ENCODE data around the gene NACC1.
A peak's percentile ranks its signal among the peaks of the same experiment; 100 is the strongest.

The NACC1 gene

GRCh38 chr19:13100031-13100588, 18.0 kb upstream of the NACC1 start:
- DNase-seq (ENCODE audit: low read depth) = peak; percentile 30
- H3K4me3 ChIP-seq (ENCODE audit: control insufficient read depth, low read depth, low read length) = no peak overlapping the region
- no peak for TF ChIP-seq CTCF (conservative IDR thresholded peaks at IDR 0.05; ENCODE audit: control insufficient read depth, insufficient read depth, low read depth, low read length)

- H3K4me3 ChIP-seq (ENCODE audit: control insufficient read depth, low read depth, low read length) = no peak overlapping the region
- peak; percentile 24 for TF ChIP-seq CTCF (conservative IDR thresholded peaks at IDR 0.05; ENCODE audit: control insufficient read depth, insufficient read depth, low read depth, low read length)
- no peak for DNase-seq (ENCODE audit: low read depth)
Measured at GRCh38 chr19:13100841-13101589, 17.0 kb upstream of the NACC1 start.

- H3K4me3 ChIP-seq (ENCODE audit: control insufficient read depth, low read depth, low read length) = no peak overlapping the region
- no peak for TF ChIP-seq CTCF (conservative IDR thresholded peaks at IDR 0.05; ENCODE audit: control insufficient read depth, insufficient read depth, low read depth, low read length)
- DNase-seq (ENCODE audit: low read depth) = no peak
Measured at GRCh38 chr19:13101590-13102415, 16.3 kb upstream of the NACC1 start.

GRCh38 chr19:13102416-13102665, 15.7 kb upstream of the NACC1 start:
- no peak for TF ChIP-seq CTCF (conservative IDR thresholded peaks at IDR 0.05; ENCODE audit: control insufficient read depth, insufficient read depth, low read depth, low read length)
- DNase-seq (ENCODE audit: low read depth) = peak; percentile 51
- H3K4me3 ChIP-seq (ENCODE audit: control insufficient read depth, low read depth, low read length) = peak overlapping the region; percentile 6

- H3K4me3 ChIP-seq (ENCODE audit: control insufficient read depth, low read depth, low read length) = peak within 1 kb of the TSS; percentile 6
- DNase-seq (ENCODE audit: low read depth) = no peak
- TF ChIP-seq CTCF (conservative IDR thresholded peaks at IDR 0.05; ENCODE audit: control insufficient read depth, insufficient read depth, low read depth, low read length) = no peak
Measured at GRCh38 chr19:13102666-13103580, 15.1 kb upstream of the NACC1 start, which contains the start of gene LYL1. LYL1 (minus strand) TSS chr19:13102858; CDS start chr19:13101171, 1,687 bp downstream.
